Skin epidermis (tissue), 12 donors: ENCODE measurements around the gene KAT6B.

Source experiments
- H3K27ac ChIP-seq, 21 experiments: fragments of 200-600 bp; sonication (generic) in 11 of 21; one replicate each; pipeline ENCODE4 v1.5.0; 2020; ENCODE audit warnings: mild to moderate bottlenecking in 3 of 21, inconsistent platforms in 2 of 21, moderate library complexity in 2 of 21
- H3K4me3 ChIP-seq, 7 experiments: fragments of 200-600 bp; sonication (generic) in 2 of 7; one replicate each; pipeline ENCODE4 v1.5.0; 2020; ENCODE audit warnings: inconsistent platforms in 2 of 7, mild to moderate bottlenecking in 2 of 7, moderate library complexity in 1 of 7

Gene KAT6B

GRCh38 chr10:75068523-75068922, 242.1 kb downstream of the KAT6B start:
- Histone ChIP-seq H3K4me3 (no peak overlapping the region), H3K27ac (no peak overlapping the region)

GRCh38 chr10:75070476-75070875, 244.1 kb downstream of the KAT6B start:
- H3K4me3 ChIP-seq: no peak overlapping the region
- H3K27ac ChIP-seq: no peak overlapping the region

- H3K27ac ChIP-seq: no peak overlapping the region
Observed at GRCh38 chr10:75070961-75071428, 244.6 kb downstream of the KAT6B start.

GRCh38 chr10:75071756-75072155, 245.4 kb downstream of the KAT6B start:
- no peak overlapping the region for H3K4me3 ChIP-seq
- no peak overlapping the region for H3K27ac ChIP-seq

More at GRCh38 chr10:75070961-75071428, 244.6 kb downstream of the KAT6B start:
- no peak overlapping the region for H3K4me3 ChIP-seq

- Histone ChIP-seq H3K27ac (no peak overlapping the region), H3K4me3 (no peak overlapping the region)
Observed at GRCh38 chr10:75072727-75073126, 246.3 kb downstream of the KAT6B start.

GRCh38 chr10:75073442-75073841, 247.0 kb downstream of the KAT6B start:
- Histone ChIP-seq H3K4me3 (no peak overlapping the region), H3K27ac (no peak overlapping the region)

GRCh38 chr10:75074711-75075445, 248.5 kb downstream of the KAT6B start:
- Histone ChIP-seq H3K4me3 (no peak overlapping the region), H3K27ac (no peak overlapping the region)

- no peak overlapping the region for H3K4me3 ChIP-seq
- H3K27ac ChIP-seq: no peak overlapping the region
Observed at GRCh38 chr10:75076348-75076747, 249.9 kb downstream of the KAT6B start.

- H3K27ac ChIP-seq: no peak overlapping the region
- H3K4me3 ChIP-seq: no peak overlapping the region
Observed at GRCh38 chr10:75079436-75080083, 253.2 kb downstream of the KAT6B start.

GRCh38 chr10:75080554-75080953, 254.2 kb downstream of the KAT6B start:
- Histone ChIP-seq H3K4me3 (no peak overlapping the region), H3K27ac (no peak overlapping the region)

GRCh38 chr10:75081379-75081778, 255.0 kb downstream of the KAT6B start:
- Histone ChIP-seq H3K4me3 (no peak overlapping the region), H3K27ac (no peak overlapping the region)
